ENCODE measurements around the gene ARHGEF11.

Gene ARHGEF11

DNA sequence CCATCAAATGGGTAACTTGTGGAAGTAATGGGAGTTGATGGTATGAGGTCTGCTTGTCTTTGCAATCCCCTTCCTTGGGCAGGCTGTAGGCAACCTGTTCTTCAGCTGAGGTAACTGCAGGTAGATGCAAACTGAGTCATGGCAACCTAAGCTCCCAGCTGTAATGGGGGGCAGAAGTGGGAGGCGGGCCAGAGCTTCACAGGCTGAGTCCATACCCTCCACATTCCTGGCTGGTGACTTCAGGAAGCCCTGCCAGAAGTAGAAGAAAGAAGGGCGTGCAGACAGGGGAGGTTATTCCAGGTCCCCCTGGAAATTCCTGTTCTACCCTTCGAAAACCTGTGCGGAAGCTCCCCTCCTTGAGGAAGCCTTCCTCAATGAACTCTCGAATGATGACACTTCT, 44.9 kb downstream of the ARHGEF11 start:
- no peak for DNase-seq (ENCODE audit: low spot score)

DNA sequence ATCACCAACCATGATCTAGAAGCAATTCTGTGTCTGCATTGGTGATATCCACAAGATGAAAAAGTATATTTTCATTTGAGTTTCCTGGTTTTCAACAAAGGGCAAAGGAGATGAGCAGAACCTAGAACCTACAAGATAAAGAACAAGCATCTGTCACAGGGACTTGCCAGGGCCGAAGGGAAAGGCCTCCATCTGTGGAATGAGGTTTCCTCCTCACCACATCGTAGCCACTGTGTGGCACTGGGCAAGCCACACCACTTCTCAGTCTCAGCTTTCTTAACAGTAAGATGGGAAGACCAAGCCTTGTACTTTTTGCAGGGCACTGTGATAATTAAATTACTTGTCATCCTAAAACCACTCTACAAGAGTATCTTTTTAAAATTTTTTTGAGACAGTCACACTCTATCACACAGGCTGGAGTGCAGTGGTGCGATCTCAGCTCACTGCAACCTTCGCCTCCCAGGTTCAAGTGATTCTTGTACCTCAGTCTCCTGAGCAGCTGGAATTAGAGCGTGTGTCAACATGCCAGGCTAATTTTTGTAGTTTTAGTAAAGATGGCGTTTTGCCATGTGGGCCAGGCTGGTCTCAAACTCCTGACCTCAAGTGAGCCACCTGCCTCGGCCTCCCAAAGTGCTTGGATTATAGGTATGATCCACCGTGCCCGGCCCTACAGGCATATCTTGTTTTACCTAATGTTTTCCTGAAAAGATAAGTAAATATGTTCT, 45.8 kb downstream of the ARHGEF11 start:
- no peak for DNase-seq (ENCODE audit: low spot score)

DNA sequence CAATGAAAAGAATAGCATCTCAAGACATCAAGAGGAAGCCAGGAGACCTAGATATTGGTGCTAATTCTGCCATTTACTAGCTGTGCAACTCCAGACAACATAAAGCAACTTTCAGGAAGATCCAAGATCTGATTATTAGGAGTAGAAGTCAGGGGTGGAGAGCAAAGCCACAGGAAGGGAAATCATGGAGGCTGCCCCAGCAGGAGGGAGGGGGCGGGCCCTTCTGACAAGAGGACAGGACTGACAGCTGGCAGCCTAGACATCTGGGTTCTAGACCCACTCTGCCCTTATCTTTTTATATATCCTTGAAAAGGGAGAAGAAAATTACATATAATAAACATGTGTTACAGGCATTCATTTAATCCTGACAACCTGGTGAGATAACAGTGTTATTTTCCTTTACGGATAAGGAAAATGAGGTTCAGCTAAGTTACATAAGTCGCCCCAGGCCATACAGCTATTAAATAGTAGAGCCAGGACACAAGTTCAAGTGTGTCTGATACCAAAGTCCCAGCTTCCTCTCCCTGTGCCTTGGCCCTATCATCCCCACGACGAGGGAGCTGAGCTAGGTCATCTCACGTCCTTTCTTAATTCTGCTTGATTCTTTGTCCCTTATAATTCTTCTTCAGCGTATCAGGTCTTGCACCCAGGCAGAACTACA, 46.6 kb downstream of the ARHGEF11 start:
- no peak for DNase-seq (ENCODE audit: low spot score)

- DNase-seq (ENCODE audit: low spot score), result no peak
Measured at GRCh38 chr1:156998301-156998700, 47.2 kb downstream of the ARHGEF11 start.

GRCh38 chr1:156995412-156995811, 50.1 kb downstream of the ARHGEF11 start:
- DNase-seq (ENCODE audit: low spot score), result no peak

GRCh38 chr1:156994277-156994676, 51.3 kb downstream of the ARHGEF11 start:
- DNase-seq (ENCODE audit: low spot score), result no peak

DNA sequence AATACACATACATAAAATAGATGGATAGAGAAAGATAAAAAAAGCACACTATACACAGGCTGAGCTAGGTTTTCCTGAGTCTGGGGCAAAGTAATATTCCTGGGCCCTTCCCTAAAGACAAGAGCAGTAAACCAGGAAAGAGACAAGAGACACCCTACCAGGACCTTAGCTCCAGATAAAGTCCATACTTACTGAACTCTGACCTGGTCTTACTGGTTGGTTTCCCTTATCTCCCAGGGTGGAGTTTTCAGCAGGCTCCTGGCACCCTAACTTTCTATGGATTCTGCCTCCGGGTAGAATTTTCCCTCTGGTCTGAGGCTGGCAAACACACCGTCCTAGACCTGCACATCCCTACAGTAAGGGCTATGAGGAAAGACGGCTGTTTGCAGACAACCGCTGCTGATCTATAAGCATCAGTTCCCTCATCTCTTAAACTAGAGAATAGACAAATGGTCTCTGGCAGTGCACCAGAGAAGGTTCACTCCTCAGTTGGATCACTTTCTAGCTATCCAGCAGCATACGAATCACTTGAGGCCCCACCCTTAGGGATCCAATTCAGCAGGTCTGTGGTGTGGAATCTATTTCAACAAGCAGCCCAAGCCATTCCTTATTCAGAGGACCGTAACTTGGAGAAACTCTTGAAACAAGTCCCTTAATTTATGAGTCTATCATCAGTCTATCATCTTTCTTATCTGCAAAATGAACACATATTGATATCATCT, 52.0 kb downstream of the ARHGEF11 start:
- DNase-seq (ENCODE audit: low spot score), result no peak

DNA sequence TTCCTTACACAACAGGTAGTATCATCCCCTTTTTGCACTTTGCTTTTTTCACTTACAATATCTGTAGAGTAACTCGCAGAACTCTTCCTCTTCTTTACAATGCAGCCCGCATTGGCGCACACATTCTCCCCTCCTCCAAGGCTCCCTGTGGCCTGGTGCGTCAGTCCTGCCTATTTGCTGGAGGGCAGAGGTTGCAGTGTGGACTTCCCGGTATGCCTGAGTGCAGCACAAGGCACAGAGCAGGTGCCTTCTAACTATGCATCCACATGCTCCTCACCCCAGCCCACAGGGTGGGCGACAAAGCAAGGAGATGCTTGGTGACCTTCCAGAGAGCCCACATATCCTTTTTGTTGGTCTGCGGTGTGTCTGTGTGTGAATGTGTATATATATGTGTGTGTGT, 53.3 kb downstream of the ARHGEF11 start:
- DNase-seq (ENCODE audit: low spot score), result no peak

DNA sequence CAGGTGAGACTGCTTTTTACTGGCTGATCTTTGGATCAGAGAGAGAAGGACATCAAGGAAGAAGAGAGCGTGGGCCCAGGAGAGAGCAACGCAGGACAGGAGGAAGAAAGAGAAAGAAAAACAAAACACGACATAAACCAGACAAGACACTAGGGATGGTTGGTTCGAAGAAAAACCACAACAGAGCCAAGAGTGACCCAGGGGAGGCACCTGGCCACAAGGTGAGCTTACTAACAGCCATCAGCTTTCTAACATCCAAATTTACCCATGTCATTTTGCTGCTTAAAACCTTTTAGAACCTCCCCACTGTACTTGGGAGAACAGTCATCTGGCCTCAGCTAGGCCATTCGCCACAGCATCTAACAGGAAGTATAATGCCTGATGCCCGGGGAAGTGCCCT, 57.8 kb downstream of the ARHGEF11 start:
- no peak for DNase-seq (ENCODE audit: low spot score)

DNA sequence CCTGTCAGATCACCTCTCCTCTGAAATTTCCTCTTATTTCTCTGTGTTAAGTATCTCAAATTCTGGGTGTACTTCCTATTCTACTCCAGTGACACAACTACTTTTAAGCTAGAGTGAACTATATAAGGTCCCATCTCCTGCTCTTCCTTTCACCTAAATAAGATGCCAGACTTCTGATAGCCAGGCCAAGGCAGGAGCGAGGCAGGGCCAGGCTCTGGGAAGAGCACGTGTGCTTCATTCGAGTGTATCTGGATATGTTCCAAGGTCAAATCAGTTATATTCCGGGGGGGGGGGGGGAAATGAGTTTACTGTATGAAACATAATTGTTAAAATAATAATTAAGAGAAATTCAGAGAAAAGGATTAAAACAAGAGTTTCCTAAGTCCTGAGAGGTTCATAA, 65.0 kb downstream of the ARHGEF11 start:
- DNase-seq (ENCODE audit: low spot score), result no peak

DNA sequence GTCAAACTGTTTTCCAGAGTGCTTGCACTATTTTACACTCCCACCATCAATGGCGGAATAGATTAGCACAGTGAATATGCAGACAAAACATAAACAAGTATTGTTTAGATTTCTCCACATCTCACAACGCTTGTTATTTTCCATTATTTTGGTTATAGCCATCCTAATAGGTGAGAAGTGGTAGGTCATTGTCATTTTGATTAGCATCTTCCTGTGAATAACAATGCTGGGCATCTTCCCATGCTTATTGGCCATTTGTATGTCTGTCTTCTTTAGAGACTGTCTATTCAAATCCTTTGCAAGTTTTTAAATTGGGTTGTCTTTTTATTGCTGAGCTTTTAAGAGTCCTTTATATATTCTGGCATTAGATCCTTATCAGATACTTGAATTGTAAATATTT, 70.5 kb downstream of the ARHGEF11 start:
- DNase-seq (ENCODE audit: low spot score), result no peak

DNA sequence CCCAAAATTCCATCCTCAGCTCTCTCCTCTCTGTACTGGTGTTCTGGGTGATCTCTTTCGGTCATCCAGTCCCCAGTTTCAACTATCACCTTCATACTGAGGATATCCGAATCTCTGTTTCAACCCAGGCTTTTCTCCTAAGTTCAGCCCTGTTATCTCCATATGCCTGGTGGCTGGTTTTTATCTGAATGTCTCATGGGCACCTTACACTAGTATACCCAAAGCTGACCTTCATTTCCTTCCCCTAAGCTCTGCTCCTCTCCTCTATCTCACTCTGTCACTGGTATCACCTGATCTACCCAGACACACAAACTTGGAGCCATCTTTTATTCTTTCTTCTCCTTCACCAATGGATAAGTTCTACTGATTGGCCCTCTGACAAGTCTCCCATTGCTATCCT, 72.1 kb downstream of the ARHGEF11 start:
- no peak for DNase-seq (ENCODE audit: low spot score)

GRCh38 chr1:156970017-156970416, 75.5 kb downstream of the ARHGEF11 start:
- no peak for DNase-seq (ENCODE audit: low spot score)

DNA sequence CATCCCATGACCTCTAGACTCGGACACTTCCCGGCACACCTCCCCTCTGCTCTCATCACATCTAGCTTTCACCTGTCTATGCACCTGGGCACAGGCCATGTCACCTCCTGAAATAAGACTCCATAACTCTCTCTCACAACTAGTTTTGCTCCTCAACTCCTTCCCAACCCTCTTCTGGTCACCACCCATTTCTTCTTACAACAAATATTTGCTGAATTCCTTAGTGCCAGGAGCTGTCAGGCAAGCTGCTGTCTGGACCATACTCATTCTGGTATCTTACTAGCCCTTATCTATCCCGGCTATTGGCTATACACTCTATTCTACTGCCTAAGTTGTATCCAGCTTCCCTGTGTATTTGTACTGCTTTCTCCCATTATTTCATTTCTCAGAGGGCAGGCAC, 76.0 kb downstream of the ARHGEF11 start:
- no peak for DNase-seq (ENCODE audit: low spot score)

GRCh38 chr1:156964441-156964840, 81.1 kb downstream of the ARHGEF11 start:
- no peak for DNase-seq (ENCODE audit: low spot score)

- DNase-seq (ENCODE audit: low spot score), result no peak
Measured at GRCh38 chr1:156963621-156964020, 81.9 kb downstream of the ARHGEF11 start.

- DNase-seq (ENCODE audit: low spot score), result no peak
Measured at GRCh38 chr1:156961709-156962108, 83.8 kb downstream of the ARHGEF11 start.

DNA sequence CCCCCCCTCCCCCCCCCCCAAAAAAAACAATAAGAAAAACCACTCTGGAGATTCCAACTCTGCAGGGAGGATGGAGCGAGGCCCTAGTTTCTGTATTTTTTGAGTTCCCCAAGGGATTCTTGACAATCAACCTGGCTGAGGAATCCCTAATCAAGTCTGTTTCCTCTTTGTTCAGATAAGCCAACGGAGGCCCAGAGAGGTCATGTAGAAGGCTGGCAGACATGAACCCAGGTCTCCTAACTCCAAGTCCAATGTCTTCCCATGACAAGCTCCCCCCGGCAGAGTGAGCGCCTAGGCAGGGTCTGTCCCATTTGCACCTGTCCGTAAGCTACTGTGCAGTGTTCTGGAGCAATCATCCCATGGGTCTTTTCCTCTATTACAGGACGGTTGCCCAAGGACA, 85.6 kb downstream of the ARHGEF11 start:
- no peak for DNase-seq (ENCODE audit: low spot score)

- no peak for DNase-seq (ENCODE audit: low spot score)
Measured at GRCh38 chr1:156959414-156959813, 86.1 kb downstream of the ARHGEF11 start.

DNA sequence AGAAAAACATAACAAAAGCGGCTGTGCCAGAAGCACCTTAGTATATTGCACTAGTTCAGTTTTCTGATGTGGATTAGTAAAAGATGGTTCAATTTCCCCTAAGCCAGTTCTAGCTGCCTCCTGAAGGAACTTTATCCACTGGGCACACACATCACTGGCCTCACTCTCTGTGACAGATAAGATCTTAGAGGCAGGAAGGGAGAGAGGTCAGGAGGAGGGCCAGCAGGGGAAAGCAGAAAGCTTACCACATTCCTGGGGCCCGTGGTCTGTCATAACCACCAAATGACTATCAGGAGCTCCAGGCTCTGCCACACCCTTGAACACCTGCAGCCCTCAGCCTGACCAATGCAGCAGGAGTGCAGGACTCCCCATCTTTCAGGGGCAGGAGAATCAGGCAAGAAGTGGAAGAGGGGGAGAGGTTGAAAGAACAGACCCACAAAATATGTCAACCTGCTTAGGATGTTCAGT, 87.3 kb downstream of the ARHGEF11 start:
- no peak for DNase-seq (ENCODE audit: low spot score)

DNA sequence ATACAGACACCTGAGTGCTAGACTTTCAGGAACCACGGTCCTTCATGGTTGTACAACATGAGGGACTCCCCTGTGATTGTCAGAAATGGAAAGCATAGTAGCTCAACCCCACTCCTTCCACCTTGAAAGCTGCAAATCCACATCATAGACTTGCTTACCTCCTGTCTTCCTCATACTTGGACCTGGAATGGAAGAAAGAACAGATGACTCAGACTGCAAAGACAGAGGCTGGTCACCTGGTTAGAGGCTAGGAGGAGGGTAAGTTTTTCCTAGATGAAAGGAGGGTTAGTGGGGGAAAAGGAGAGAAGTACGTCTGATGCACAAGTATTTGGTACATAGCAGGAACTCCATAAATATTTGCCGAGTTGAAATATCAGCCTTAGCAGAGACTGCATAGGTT, 87.9 kb downstream of the ARHGEF11 start:
- DNase-seq (ENCODE audit: low spot score), result no peak

DNA sequence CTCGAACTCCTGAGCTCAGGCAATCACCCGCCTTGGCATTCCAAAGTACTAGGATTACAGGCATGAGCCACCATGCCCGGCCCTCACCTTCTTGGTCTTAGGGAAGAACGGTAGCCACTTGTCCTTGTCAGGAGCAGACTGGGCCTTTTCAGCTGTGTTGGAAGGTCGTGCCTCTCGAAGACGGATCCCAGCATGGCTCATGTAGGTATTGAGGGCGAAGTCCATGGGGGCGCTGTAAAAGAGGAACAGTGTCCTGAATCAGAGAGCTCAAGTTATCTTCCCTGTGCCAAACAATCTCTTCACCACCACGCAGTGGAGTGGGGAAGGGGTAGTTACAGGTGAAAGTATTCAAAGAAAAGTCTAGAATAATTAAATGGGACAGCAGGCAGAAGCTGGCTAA, 89.2 kb downstream of the ARHGEF11 start:
- no peak for DNase-seq (ENCODE audit: low spot score)

DNA sequence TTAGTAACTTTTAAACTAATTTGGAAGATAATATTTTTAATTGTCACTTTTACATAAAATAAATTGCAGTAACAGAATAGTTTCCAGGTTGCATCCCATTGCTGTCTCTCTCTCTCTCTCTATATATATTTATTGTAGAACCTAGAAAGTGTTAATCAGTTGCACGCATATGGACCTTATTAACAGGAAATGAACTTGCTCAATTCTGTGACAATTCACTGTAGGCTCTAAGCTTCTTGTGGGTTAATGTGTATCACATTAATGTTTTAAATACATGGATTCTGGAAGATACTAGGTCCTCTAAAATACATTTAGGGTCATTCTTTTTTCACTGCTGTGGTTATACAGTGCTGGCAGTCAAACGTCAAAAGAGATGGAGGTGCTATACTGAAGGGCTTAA, 92.0 kb downstream of the ARHGEF11 start:
- DNase-seq (ENCODE audit: low spot score), result no peak
